ENCODE data around the gene GRM1.

The GRM1 gene

DNA sequence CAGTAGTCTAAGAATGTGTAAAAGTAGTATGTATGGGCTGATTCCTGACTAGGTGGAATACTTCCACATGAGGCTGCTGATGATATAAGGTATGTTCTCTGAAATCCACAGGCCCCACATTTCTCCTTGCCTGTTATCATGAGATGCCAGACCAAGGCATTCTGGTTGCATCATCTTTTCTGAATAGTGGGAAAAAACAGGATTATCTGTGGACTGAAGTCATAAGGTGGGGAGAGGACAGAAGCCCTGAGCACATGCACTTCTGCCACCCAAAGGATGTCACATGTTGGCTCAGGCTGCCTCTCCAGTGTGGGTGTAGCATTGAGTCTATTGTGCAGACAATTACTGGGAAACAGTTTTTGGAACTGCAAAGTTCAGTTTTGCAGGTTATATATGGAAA is 330.3 kb downstream of the GRM1 start:
- no peak for DNase-seq (ENCODE audit: low spot score)
- in situ Hi-C loops (cut with MboI; ENCODE audit: low pct_unique_long_range_greater_than_20kb, low sequenced_read_pairs, unreplicated experiment) = no loop called here
- TF ChIP-seq, protein P1, sequence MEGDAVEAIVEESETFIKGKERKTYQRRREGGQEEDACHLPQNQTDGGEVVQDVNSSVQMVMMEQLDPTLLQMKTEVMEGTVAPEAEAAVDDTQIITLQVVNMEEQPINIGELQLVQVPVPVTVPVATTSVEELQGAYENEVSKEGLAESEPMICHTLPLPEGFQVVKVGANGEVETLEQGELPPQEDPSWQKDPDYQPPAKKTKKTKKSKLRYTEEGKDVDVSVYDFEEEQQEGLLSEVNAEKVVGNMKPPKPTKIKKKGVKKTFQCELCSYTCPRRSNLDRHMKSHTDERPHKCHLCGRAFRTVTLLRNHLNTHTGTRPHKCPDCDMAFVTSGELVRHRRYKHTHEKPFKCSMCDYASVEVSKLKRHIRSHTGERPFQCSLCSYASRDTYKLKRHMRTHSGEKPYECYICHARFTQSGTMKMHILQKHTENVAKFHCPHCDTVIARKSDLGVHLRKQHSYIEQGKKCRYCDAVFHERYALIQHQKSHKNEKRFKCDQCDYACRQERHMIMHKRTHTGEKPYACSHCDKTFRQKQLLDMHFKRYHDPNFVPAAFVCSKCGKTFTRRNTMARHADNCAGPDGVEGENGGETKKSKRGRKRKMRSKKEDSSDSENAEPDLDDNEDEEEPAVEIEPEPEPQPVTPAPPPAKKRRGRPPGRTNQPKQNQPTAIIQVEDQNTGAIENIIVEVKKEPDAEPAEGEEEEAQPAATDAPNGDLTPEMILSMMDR (IDR thresholded peaks at IDR 0.05; ENCODE audit: extremely low read depth, insufficient read depth, missing control alignments) = no peak

- DNase-seq (ENCODE audit: low spot score) = no peak
- TF ChIP-seq, protein P1 (IDR thresholded peaks at IDR 0.05; ENCODE audit: extremely low read depth, insufficient read depth, missing control alignments) = no peak
- in situ Hi-C loops (cut with MboI; ENCODE audit: low pct_unique_long_range_greater_than_20kb, low sequenced_read_pairs, unreplicated experiment) = no loop called here
Observed at GRCh38 chr6:146361128-146361924, 332.5 kb downstream of the GRM1 start.

DNA sequence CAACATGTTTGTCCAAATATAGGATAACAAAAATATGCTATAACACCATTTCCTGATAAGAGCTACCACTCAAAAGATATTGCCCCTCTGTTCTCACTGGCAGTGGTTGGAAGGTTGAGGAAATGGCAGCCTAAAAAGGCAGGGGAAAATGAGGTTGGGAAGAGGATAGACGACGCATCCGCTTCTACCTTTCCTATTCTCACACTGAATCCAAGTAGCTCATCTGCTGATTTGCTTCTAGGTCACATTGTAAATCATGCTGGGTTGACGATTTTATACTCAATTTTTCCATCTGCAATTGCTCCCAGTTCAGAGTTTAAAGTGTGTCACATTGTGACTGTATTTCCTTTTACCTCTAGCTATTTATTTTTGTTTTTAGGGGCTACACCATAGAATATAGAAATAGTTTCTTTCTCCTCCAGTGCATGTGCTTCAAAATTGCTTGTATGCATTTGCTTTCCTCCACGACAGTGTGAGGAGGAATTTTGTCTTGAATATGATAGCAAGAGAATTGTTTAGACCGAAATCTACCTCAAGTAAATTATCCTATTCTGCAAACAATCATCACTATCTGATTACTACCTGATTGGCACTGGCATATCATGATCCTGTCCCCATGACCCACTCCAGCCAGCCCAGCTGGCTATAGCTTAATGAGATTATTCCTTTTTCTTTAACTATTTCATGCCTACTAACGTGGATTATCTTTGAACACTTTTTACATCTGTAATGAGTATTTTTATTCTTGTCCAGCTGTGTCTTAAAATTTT is 335.2 kb downstream of the GRM1 start:
- in situ Hi-C loops (cut with MboI; ENCODE audit: low pct_unique_long_range_greater_than_20kb, low sequenced_read_pairs, unreplicated experiment) = no loop called here
- TF ChIP-seq, protein P1 (IDR thresholded peaks at IDR 0.05; ENCODE audit: extremely low read depth, insufficient read depth, missing control alignments) = no peak
- DNase-seq (ENCODE audit: low spot score) = no peak

GRCh38 chr6:146364816-146365594 is 336.1 kb downstream of the GRM1 start:
- no peak for DNase-seq (ENCODE audit: low spot score)
- TF ChIP-seq, protein P1 (IDR thresholded peaks at IDR 0.05; ENCODE audit: extremely low read depth, insufficient read depth, missing control alignments) = no peak
- in situ Hi-C loops (cut with MboI; ENCODE audit: low pct_unique_long_range_greater_than_20kb, low sequenced_read_pairs, unreplicated experiment) = no loop called here

DNA sequence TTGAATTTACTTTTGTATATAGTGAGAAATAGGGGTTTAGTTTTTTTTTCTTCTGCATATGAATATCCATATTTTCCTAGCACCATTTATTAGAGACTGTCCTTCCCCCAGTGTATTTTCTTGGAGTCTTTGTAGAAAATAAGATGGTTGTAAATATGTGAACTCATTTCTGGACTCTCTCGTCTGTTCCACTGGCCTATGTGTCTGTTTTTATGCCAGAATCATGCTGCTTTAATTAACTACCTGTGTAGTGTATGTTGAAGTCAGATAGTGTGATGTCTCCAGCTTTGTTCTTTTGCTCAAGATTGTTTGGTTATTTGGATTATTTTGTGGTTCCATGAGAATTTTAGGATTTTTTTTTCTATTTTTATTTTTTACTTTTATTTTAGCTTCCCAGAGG is 338.2 kb downstream of the GRM1 start:
- in situ Hi-C loops (cut with MboI; ENCODE audit: low pct_unique_long_range_greater_than_20kb, low sequenced_read_pairs, unreplicated experiment) = no loop called here
- TF ChIP-seq, protein P1 (IDR thresholded peaks at IDR 0.05; ENCODE audit: extremely low read depth, insufficient read depth, missing control alignments) = no peak

DNA sequence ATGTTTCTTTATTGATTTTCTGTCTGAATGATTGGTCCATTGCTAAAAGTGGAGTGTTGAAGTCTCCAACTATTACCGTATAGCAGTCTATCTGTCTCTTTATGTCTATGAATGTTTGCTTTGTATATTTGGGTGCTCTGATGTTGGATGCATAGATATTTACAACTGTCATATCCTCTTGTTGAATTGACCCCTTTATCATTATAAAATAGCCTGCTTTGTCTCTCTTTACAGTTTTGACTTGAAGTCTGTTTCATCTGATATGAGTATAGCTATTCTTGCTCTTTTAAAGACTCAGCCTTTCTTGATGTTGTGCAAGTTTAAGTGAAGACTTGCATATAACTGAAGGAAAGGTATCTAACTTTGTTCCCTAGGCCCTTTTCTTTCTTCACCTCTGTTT is 341.0 kb downstream of the GRM1 start:
- DNase-seq (ENCODE audit: low spot score) = no peak
- TF ChIP-seq, protein P1 (IDR thresholded peaks at IDR 0.05; ENCODE audit: extremely low read depth, insufficient read depth, missing control alignments) = no peak
- in situ Hi-C loops (cut with MboI; ENCODE audit: low pct_unique_long_range_greater_than_20kb, low sequenced_read_pairs, unreplicated experiment) = no loop called here

More for the DNA sequence above, 338.2 kb downstream of the GRM1 start:
- DNase-seq (ENCODE audit: low spot score) = no peak
